Psoas muscle (tissue), 8 donors: Measurements from ENCODE around the gene BIRC6. TPM values are rescaled to one million over a fixed set of nuclear protein-coding genes. Genes with fewer than 3 reads are reported as not detected.

Source experiments
- ATAC-seq, 4 donors: fragments of 200-7000 bp; cut with Tn5 transposase; one replicate each; pipeline ENCODE4 v1.9.1; 2020; ENCODE audit warnings: moderate library complexity in 3 of 4, mild to moderate bottlenecking in 2 of 4
- DNase-seq, 2 donors: peaks; one replicate each; pipeline ENCODE4 v3.0.0-alpha.2; 2020
- H3K27ac ChIP-seq: fragments of 200-600 bp; one replicate; pipeline ENCODE4 v1.8.0; 2022
- H3K27me3 ChIP-seq, 3 donors: fragments of 200-600 bp in 1 of 3; one replicate each; pipeline versions ENCODE4 v1.6.1 to v1.8.0; 2013 to 2022; ENCODE audit warnings: low read length in 2 of 3, mild to moderate bottlenecking in 2 of 3, moderate library complexity in 1 of 3; ENCODE audit not compliant: insufficient read depth in 3 of 3
- H3K36me3 ChIP-seq, 2 donors: fragments of 200-600 bp in 1 of 2; one replicate each; pipeline versions ENCODE4 v1.6.1 to v1.8.0; 2013 to 2022; ENCODE audit warnings: low read depth in 1 of 2, mild to moderate bottlenecking in 1 of 2, moderate library complexity in 1 of 2; ENCODE audit not compliant: insufficient read depth in 1 of 2
- H3K4me1 ChIP-seq: fragments of 200-600 bp; one replicate; pipeline ENCODE4 v1.8.0; 2022
- H3K4me3 ChIP-seq: fragments of 200-600 bp; one replicate; pipeline ENCODE4 v1.8.0; 2022; ENCODE audit warnings: mild to moderate bottlenecking
- H3K9me3 ChIP-seq: fragments of 200-600 bp; one replicate; pipeline ENCODE4 v1.8.0; 2022
- CTCF ChIP-seq: fragments of 200-600 bp; IDR thresholded peaks from one replicate; pipeline ENCODE4 v1.8.0; 2022; ENCODE audit warnings: antibody characterized with exemption
- WGBS, 3 donors: extraction: QIAGEN DNeasy Blood & Tissue Kit; methylation state at CpG; one replicate each; pipeline versions ENCODE4 v1.1.6 to v1.1.7; 2013; 5-methylcytosine and 5-hydroxymethylcytosine counted together
- intact Hi-C, 2 donors: fragments of 100-400 bp; cut with DNase I; formaldehyde crosslinking; loops; one replicate each; pipeline versions ENCODE4 v1.11.0 to v1.14.2; 2022
- polyA plus RNA-seq, 3 donors: library from polyadenylated mRNA; stranded (reverse); fragments of 200-250 nt; gene quantifications; one replicate each; pipeline ENCODE4 v1.2.3, GENCODE V29; 2013
- total RNA-seq, 4 donors: library from RNA; stranded (reverse); fragmentation: NEBNext Ultra II Directional in 2 of 4; extraction: Animal tissue kit (Norgen Biotek cat#: 25700) in 2 of 4; gene quantifications; one replicate each; pipeline versions ENCODE4 v1.2.1 to v1.2.4, GENCODE V29; 2021 to 2023
- donor health status: healthy with polysubstance abuse.
- donor health status: DM: no; HTN: no; CAD: no; lungs with moderate emphysema.
- donor health status: Bipolar disorder and iron deficiency.
- donor health status: healthy.
- donor health status: DM: yes; HTN: yes; CAD: no.
- donor health status: DM: no; HTN: no; CAD: no.
- donor health status: DM: no; HTN: no; CAD: no.
- donor health status: DM: yes; HTN: yes; CAD: no.

BIRC6 gene
- total and polyA plus RNA-seq, 7 donors: 11.1 to 66.7 (median 38.1) TPM

GRCh38 chr2:32452338-32453064 lies 95.7 kb downstream of the BIRC6 start:
- no peak for TF ChIP-seq CTCF
- H3K27me3 ChIP-seq: no peaks in the 10 kb centered on the region
- ATAC-seq (no peak), DNase-seq (no peak)
- no peaks in the 10 kb centered on the region for H3K4me1 ChIP-seq
- 92 to 97% (median 94%) methylated on average over 2 of the region's 2 CpGs for WGBS, 3 donors
- H3K4me3 ChIP-seq: no peak overlapping the region
- H3K36me3 ChIP-seq: peaks cover 0 to 45% of the 10 kb centered on the region in 2 donors
- H3K27ac ChIP-seq: no peak overlapping the region
- intact Hi-C loops: no loop called here
- no peaks in the 10 kb centered on the region for H3K9me3 ChIP-seq

GRCh38 chr2:32453242-32454062 lies 96.6 kb downstream of the BIRC6 start:
- no peak for ATAC-seq
- Histone ChIP-seq H3K4me3 (no peak overlapping the region), H3K27ac (no peak overlapping the region), H3K36me3 (peaks cover 0 to 45% of the 10 kb centered on the region in 2 donors), H3K9me3 (no peaks in the 10 kb centered on the region), H3K4me1 (no peaks in the 10 kb centered on the region), H3K27me3 (no peaks in the 10 kb centered on the region)
- intact Hi-C loops: no loop called here
- DNase-seq: no peak
- WGBS, 3 donors: 65 to 76% (median 67%) methylated on average over 3 of the region's 3 CpGs
- TF ChIP-seq CTCF: no peak

DNA sequence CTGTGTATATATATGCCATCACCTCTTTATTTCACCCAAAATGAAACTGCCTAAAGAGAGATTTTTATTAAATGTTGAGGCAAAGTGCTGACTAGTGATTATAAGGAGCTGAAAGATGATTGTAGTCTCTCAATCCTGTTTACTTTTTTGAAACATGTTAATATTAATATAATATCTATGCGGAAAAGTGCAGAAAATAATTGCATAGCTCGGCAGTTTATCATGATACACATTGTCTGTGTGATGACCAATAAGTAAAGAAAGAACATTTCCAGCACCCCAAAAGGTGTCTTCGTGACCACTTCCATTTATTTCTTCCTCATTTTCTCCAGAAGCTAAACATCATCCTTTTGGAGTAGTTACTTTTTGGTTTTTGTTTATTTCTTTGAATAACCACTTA lies 99.0 kb downstream of the BIRC6 start:
- intact Hi-C loops: no loop called here
- DNase-seq: no peak
- Histone ChIP-seq H3K9me3 (no peaks in the 10 kb centered on the region), H3K27me3 (no peaks in the 10 kb centered on the region), H3K27ac (no peak overlapping the region), H3K36me3 (peaks cover 0 to 23% of the 10 kb centered on the region in 2 donors), H3K4me1 (no peaks in the 10 kb centered on the region), H3K4me3 (no peak overlapping the region)
- TF ChIP-seq CTCF: no peak
- 94 to 99% (median 96%) methylated on average over 3 of the region's 3 CpGs for WGBS, 3 donors
- no peak for ATAC-seq

DNA sequence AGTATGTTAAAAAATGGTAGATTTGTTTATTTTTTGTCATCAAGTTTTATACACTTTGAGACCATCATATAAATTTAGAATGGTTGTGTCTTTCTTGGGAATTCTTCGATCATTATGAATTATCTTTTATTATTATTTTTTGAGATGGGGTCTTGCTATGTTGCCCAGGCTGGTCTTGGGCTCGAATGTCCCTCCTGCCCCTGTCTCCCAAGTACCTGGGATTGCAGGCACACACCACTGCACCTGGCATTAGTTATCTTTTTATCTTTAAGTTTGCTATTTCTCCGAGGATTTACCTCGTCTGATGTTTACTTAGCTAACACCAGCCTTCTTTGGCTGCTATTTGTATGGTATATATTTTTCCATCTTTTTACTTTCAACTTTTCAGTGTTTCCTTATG lies 100.0 kb downstream of the BIRC6 start:
- DNase-seq (no peak), ATAC-seq (no peak)
- H3K36me3 ChIP-seq: peaks cover 0 to 14% of the 10 kb centered on the region in 2 donors
- H3K27me3 ChIP-seq: no peaks in the 10 kb centered on the region
- H3K27ac ChIP-seq: no peak overlapping the region
- H3K4me1 ChIP-seq: no peaks in the 10 kb centered on the region
- no peak for TF ChIP-seq CTCF
- intact Hi-C loops: no loop called here
- no peaks in the 10 kb centered on the region for H3K9me3 ChIP-seq
- H3K4me3 ChIP-seq: no peak overlapping the region
- WGBS, 3 donors: 95 to 98% (median 96%) methylated on average over 4 of the region's 4 CpGs
